Measurements from ENCODE around the gene NR4A2.

- TF ChIP-seq CTCF (conservative IDR thresholded peaks at IDR 0.05; ENCODE audit: low read depth, low read length) (no peak), EZH2 (IDR thresholded peaks at IDR 0.05; ENCODE audit: borderline replicate concordance, low read depth, low read length, poor library complexity, severe bottlenecking) (no peak)
Measured at GRCh38 chr2:156294945-156295580, 37.5 kb downstream of the NR4A2 start.
